GM18951 (cell line): Measurements from ENCODE around the gene LPCAT1.

Experiments
- POLR2A ChIP-seq: IDR thresholded peaks from 4 replicates; pipeline ENCODE4 v1.6.1; 2011; ENCODE audit warnings: mild to moderate bottlenecking; ENCODE audit not compliant: insufficient read length, insufficient read depth; ENCODE audit errors: extremely low read depth
- in situ Hi-C: fragments of 300-500 bp; cut with MboI; formaldehyde crosslinking; loops from one replicate; pipeline ENCODE4 v1.12.0; 2022; ENCODE audit warnings: low sequenced_read_pairs, mixed read lengths, inconsistent platforms; ENCODE audit not compliant: unreplicated experiment

LPCAT1 gene

DNA sequence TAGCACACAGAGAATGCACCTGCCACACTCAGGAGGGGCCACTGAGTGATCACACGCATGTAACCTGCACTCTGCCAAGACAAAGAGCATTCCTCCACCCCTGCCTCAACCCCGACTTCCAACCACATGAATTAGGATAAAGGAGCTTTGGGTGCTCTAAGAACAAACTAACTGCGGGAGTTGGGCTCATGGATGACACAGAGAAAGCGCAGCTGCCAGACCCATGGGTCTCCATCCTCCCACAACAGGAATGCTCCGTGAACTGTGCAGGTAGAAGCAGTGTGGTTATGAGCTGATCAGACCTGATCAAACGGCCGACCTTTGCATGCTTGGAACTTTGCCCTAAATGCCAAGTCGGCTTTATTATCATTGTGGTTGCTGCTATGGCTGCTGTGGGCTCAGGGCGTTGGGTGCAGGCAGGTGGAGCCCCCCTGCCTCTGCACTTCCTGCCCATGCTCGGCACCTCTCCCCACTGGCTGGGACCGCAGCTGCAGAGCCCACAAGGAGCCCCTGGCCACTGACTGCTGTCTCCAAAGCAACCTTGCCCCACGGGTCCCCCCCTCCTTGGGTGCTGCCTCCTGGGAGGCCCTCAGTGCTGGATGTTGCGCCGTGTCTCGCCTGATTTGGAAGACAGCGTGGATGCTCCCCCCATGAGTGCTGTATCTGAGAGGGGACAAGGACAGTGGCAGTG lies 75.9 kb downstream of the LPCAT1 start:
- in situ Hi-C loops = no loop called here
- no peak for TF ChIP-seq POLR2A

GRCh38 chr5:1446602-1447343 lies 77.0 kb downstream of the LPCAT1 start:
- in situ Hi-C loops = no loop called here
- TF ChIP-seq POLR2A = no peak

GRCh38 chr5:1445689-1446601 lies 77.8 kb downstream of the LPCAT1 start:
- in situ Hi-C loops = no loop called here
- TF ChIP-seq POLR2A = no peak

DNA sequence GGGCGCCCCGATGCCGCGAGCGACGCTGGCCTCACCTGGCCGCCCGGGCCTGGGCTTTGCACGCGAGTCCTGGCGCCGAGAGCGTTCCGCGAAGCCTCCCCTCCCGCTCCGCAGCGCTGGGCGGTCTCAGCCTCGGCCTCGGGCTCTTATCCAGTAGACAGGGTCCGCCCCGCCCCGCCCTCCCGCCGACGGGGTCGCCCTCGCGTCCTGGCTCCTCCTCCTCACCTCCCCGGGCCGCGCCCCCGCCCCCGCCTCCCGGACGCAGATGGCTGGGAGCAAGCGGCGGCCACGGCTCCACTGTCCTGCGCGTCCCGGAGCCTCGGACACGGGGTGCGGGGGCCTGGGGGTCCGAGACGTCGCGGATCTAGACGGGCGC lies 78.5 kb downstream of the LPCAT1 start, which contains the start of gene SLC6A3:
Gene SLC6A3 (minus strand): TSS at position 128 of the 376 bp plus-strand sequence. CDS start 2,243 bp downstream, outside the sequence.
- in situ Hi-C loops = no loop called here
- TF ChIP-seq POLR2A = no peak

- in situ Hi-C loops = no loop called here
Measured at GRCh38 chr5:1444361-1445189, 79.2 kb downstream of the LPCAT1 start.

DNA sequence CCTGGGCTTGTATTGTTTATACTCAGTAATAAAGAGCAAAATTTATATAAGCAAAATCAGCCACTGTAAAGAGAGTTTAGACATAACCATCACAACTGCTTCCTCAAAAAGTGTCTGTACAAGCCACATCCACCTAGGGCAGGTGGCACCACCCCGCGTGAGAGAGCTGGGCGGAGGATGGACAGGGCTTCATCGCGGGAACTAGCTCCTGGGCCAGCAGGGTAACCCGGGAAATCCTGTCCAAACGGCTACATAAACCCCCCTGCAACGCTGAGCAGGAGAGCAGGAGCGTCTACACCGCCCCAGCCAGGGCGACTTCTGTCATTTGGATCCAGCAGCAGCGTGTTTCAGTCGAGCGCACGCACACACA lies 79.8 kb downstream of the LPCAT1 start:
- in situ Hi-C loops = no loop called here
- TF ChIP-seq POLR2A = no peak

More at GRCh38 chr5:1444361-1445189, 79.2 kb downstream of the LPCAT1 start:
- no peak for TF ChIP-seq POLR2A

DNA sequence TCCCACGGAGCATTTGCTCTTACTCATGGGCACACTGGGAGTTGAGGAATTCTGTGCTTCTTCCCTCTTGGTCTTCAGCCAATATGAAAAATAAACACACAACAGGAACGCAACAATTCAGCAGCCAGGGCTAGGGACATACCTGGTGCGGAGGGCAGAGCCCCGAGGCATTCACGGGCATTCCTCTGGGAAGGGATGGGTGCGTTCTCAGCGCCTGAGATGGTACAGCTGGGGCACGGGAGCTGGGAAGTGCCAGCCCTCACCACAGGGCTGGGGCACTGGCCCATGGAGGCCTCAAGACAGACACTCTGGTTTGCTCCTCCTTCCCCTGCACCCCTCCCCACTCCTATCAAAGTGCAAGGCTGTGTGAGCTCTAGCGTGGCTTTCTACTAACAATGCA lies 80.6 kb downstream of the LPCAT1 start:
- TF ChIP-seq POLR2A = no peak

DNA sequence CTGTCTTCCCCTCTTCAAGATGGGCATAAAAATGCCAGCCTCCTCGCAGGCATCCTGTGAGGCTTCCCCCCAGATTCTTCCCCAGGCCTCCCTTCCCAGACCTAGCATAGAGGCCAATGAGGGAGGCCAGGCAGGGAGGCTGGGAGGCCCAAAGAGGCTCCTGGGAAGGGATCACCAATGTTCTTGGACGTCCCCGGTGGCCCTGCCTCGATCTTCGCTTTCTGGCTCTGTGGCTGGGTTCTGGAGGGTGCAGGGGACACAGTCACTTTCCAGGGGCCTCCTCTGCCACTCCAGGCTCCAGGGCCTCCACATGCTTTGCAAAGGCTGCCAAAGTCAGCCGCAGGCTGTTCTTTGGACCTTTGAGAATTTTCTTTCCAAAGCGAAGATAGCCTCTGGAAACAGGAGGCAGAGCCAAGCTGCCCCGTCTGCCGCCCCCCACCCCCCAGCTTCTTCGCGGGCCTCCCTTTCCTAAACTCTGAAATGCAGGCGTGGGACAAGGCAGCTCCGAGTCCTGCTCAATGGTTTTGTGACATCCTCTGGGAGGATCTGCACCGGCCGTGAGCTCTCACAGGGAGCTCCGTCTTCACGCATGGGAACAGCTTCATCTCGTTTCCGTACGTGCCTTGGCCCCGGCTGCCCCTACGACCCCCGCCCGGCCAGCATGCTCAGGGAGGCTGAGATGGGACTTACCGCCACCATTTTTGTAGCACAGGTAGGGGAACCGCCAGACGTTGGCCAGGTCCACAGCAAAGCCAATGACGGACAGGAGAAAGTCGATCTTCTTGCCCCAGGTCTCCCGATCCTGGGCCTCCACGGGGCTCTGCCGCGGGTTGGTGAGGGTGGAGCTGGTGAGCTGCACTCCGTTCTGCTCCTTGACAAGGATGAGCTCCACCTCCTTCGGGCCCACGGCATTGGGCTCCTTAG lies 81.3 kb downstream of the LPCAT1 start:
- in situ Hi-C loops = no loop called here
- no peak for TF ChIP-seq POLR2A

More for the DNA sequence above, 80.6 kb downstream of the LPCAT1 start:
- in situ Hi-C loops = no loop called here

DNA sequence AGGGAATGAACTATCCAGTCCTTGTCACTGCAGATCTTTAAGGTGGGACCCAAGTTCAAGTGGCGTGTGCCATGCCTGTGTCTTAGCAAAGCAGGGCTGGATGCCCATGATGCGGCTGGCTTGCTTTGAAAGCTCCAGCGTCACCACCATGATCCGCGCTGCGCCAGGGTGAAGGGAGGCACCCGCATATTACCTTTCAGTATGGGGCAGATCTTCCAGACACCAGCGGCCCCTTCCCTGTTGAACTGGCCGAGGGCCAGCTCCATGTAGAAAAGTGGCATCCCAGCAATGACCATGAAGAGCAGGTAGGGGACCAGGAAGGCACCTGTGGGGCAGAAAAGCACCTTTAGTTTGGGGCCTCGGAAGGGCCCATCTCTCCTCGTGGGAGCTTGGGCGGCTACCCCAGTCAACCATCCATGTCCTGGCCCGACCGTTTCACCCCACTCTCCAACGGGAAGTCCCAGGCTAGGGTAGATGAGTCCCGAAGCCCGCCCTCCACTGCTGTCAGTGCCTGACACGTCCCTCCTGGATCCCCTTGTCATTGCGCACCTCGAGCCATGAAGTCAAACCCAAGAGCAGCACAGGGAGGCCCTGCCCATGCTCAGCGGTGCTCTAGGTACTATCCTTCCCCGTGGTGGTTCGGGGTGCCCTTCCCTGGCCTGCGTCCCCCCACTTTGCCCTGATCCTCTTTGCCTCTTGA lies 82.4 kb downstream of the LPCAT1 start:
- no peak for TF ChIP-seq POLR2A
- in situ Hi-C loops = no loop called here

DNA sequence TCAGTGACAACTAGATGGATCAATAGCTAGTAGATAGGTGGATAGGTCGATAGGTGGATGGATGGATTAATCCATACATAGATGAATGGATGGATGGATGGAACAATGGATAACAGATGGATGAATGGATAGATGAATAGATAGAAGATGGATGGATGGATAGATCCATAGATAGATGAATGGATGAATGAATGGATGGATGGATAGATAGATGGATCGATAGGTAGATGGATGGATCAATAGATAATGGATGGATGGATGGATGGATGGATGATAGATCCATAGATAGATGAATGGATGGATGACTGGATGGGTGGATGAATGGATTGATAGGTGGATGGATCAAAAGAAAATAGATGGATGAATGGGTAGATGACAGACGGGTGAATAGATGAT lies 83.7 kb downstream of the LPCAT1 start:
- no peak for TF ChIP-seq POLR2A
- in situ Hi-C loops = no loop called here

- in situ Hi-C loops = no loop called here
- TF ChIP-seq POLR2A = no peak
Measured at GRCh38 chr5:1439388-1440097, 84.2 kb downstream of the LPCAT1 start.

- in situ Hi-C loops = no loop called here
- no peak for TF ChIP-seq POLR2A
Measured at GRCh38 chr5:1438871-1439270, 84.9 kb downstream of the LPCAT1 start.
